GM21447 (cell line): ENCODE data around the gene AARS2.

Experiments used
- ATAC-seq: cut with Tn5 transposase; IDR thresholded peaks from one replicate; pipeline ENCODE4 v1.9.1; 2021; ENCODE audit not compliant: unreplicated experiment

Gene AARS2

GRCh38 chr6:44301782-44302564, 11.2 kb downstream of the AARS2 start:
- no peak for ATAC-seq

- no peak for ATAC-seq
Measured at GRCh38 chr6:44301106-44301505, 12.0 kb downstream of the AARS2 start.

- ATAC-seq, result no peak
Measured at GRCh38 chr6:44300292-44300823, 12.8 kb downstream of the AARS2 start.

GRCh38 chr6:44298864-44299263, 14.3 kb downstream of the AARS2 start:
- ATAC-seq, result no peak

- no peak for ATAC-seq
Measured at GRCh38 chr6:44298055-44298803, 14.9 kb downstream of the AARS2 start.

GRCh38 chr6:44297063-44298038, 15.8 kb downstream of the AARS2 start:
- ATAC-seq, result no peak

GRCh38 chr6:44294832-44295791, 18.0 kb downstream of the AARS2 start:
- ATAC-seq, result no peak

- ATAC-seq, result no peak
Measured at GRCh38 chr6:44292661-44293365, 20.3 kb downstream of the AARS2 start.

- ATAC-seq, result no peak
Measured at GRCh38 chr6:44291841-44292240, 21.3 kb downstream of the AARS2 start.

- ATAC-seq, result no peak
Measured at GRCh38 chr6:44289726-44290260, 23.4 kb downstream of the AARS2 start.

- no peak for ATAC-seq
Measured at GRCh38 chr6:44286747-44287146, 26.4 kb downstream of the AARS2 start.

GRCh38 chr6:44286285-44286565, 26.9 kb downstream of the AARS2 start:
- no peak for ATAC-seq

GRCh38 chr6:44285552-44286284, 27.4 kb downstream of the AARS2 start:
- no peak for ATAC-seq

- no peak for ATAC-seq
Measured at GRCh38 chr6:44284867-44285266, 28.3 kb downstream of the AARS2 start.

- ATAC-seq, result no peak
Measured at GRCh38 chr6:44284121-44284520, 29.0 kb downstream of the AARS2 start.

GRCh38 chr6:44278774-44279697, 34.1 kb downstream of the AARS2 start:
- ATAC-seq, result no peak

GRCh38 chr6:44278315-44278714, 34.8 kb downstream of the AARS2 start:
- ATAC-seq, result no peak
